Skeletal muscle tissue (tissue), 4 donors: ENCODE results near the gene AK3. TPM values are rescaled to one million over a fixed set of nuclear protein-coding genes. Genes with fewer than 3 reads are reported as not detected.
A peak's percentile ranks its signal among the peaks of the same experiment; 100 is the strongest.
"Not testable (repeated sequence)": the region's sequence is repeated elsewhere in the genome, so short reads cannot be mapped to it uniquely, and the experiment has no call there.

Experiments
- H3K27ac ChIP-seq: one replicate; pipeline ENCODE4 v1.7.0; 2013; ENCODE audit warnings: mild to moderate bottlenecking, low read depth, low read length, inconsistent platforms
- H3K27me3 ChIP-seq, 3 donors: one replicate each; pipeline ENCODE4 v1.7.0; 2013; ENCODE audit warnings: low read length in 3 of 3; ENCODE audit not compliant: control insufficient read depth in 3 of 3, insufficient read depth in 3 of 3
- H3K36me3 ChIP-seq, 3 donors: one replicate each; pipeline ENCODE4 v1.7.0; 2013; ENCODE audit warnings: low read length in 3 of 3; ENCODE audit not compliant: control insufficient read depth in 3 of 3, insufficient read depth in 3 of 3
- H3K4me1 ChIP-seq, 3 donors: one replicate each; pipeline ENCODE4 v1.7.0; 2013; ENCODE audit warnings: low read length in 3 of 3, mild to moderate bottlenecking in 3 of 3; ENCODE audit not compliant: control insufficient read depth in 3 of 3, insufficient read depth in 3 of 3
- H3K4me3 ChIP-seq, 3 donors: one replicate each; pipeline ENCODE4 v1.7.0; 2013; ENCODE audit warnings: low read length in 3 of 3
- H3K9ac ChIP-seq, 3 donors: one replicate each; pipeline ENCODE4 v1.7.0; 2013; ENCODE audit warnings: low read length in 3 of 3, mild to moderate bottlenecking in 3 of 3, moderate library complexity in 2 of 3, low read depth in 1 of 3
- H3K9me3 ChIP-seq, 3 donors: one replicate each; pipeline ENCODE4 v1.7.0; 2013; ENCODE audit warnings: low read length in 3 of 3; ENCODE audit not compliant: control insufficient read depth in 3 of 3
- total RNA-seq: library from RNA; depleted of rRNA; stranded (reverse); fragments of >200 nt; gene quantifications from one replicate; pipeline ENCODE4 v1.2.3, GENCODE V29; 2014
- donor health status: Osteomylitis.

The AK3 gene
- total RNA-seq, 1 donor from 2014 or later: 18.3 TPM

GRCh38 chr9:4754530-4754929 is 13.5 kb upstream of the AK3 start:
- not testable (repeated sequence) for H3K4me3 ChIP-seq, H3K27ac ChIP-seq, H3K36me3 ChIP-seq, H3K27me3 ChIP-seq, H3K9me3 ChIP-seq, H3K4me1 ChIP-seq, H3K9ac ChIP-seq

GRCh38 chr9:4750023-4750673 is 9.1 kb upstream of the AK3 start:
- Histone ChIP-seq H3K9ac (no peak overlapping the region), H3K4me3 (no peak overlapping the region), H3K4me1 (no peaks in the 10 kb centered on the region), H3K36me3 (no peaks in the 10 kb centered on the region), H3K9me3 (no peaks in the 10 kb centered on the region), H3K27me3 (no peaks in the 10 kb centered on the region), H3K27ac (no peak overlapping the region)

- Histone ChIP-seq H3K4me3 (no peak overlapping the region), H3K27ac (no peak overlapping the region), H3K9ac (no peak overlapping the region), H3K36me3 (no peaks in the 10 kb centered on the region), H3K4me1 (no peaks in the 10 kb centered on the region), H3K9me3 (no peaks in the 10 kb centered on the region), H3K27me3 (no peaks in the 10 kb centered on the region)
Measured at GRCh38 chr9:4748612-4749011, 7.6 kb upstream of the AK3 start.

GRCh38 chr9:4746278-4747030 is 5.5 kb upstream of the AK3 start:
- Histone ChIP-seq H3K36me3 (no peaks in the 10 kb centered on the region), H3K9ac (no peak overlapping the region), H3K4me3 (no peak overlapping the region), H3K9me3 (no peaks in the 10 kb centered on the region), H3K27ac (no peak overlapping the region), H3K4me1 (peaks cover 0 to 6% (median 4%) of the 10 kb centered on the region in 3 donors), H3K27me3 (no peaks in the 10 kb centered on the region)

- Histone ChIP-seq H3K27me3 (no peaks in the 10 kb centered on the region), H3K36me3 (peaks cover 0 to 2% (median 0%) of the 10 kb centered on the region in 3 donors), H3K4me1 (peaks cover 2 to 25% (median 17%) of the 10 kb centered on the region in 3 donors), H3K4me3 (no peak overlapping the region), H3K27ac (no peak overlapping the region), H3K9me3 (no peaks in the 10 kb centered on the region), H3K9ac (no peak overlapping the region)
Measured at GRCh38 chr9:4743131-4743875, 2.3 kb upstream of the AK3 start.

- Histone ChIP-seq H3K27ac (peak overlapping the region; percentile 80), H3K4me3 (peak overlapping the region in 2 of 3 donors; percentile 72 to 92), H3K4me1 (peaks cover 2 to 25% (median 17%) of the 10 kb centered on the region in 3 donors), H3K9ac (peak overlapping the region in 2 of 3 donors; percentile 79 to 81), H3K27me3 (no peaks in the 10 kb centered on the region), H3K9me3 (no peaks in the 10 kb centered on the region), H3K36me3 (peaks cover 0 to 2% (median 0%) of the 10 kb centered on the region in 3 donors)
Measured at GRCh38 chr9:4742246-4742645, 1.2 kb upstream of the AK3 start.

GRCh38 chr9:4741365-4742089 is 525 bp upstream of the AK3 start:
- peak overlapping the region; percentile 72 to 92 (median 88) for H3K4me3 ChIP-seq
- peak overlapping the region; percentile 80 for H3K27ac ChIP-seq
- H3K27me3 ChIP-seq: no peaks in the 10 kb centered on the region
- peaks cover 0 to 2% (median 0%) of the 10 kb centered on the region in 3 donors for H3K36me3 ChIP-seq
- H3K9ac ChIP-seq: peak overlapping the region; percentile 79 to 89 (median 81)
- no peaks in the 10 kb centered on the region for H3K9me3 ChIP-seq
- peaks cover 2 to 25% (median 17%) of the 10 kb centered on the region in 3 donors for H3K4me1 ChIP-seq

- Histone ChIP-seq H3K4me1 (peaks cover 2 to 25% (median 17%) of the 10 kb centered on the region in 3 donors), H3K36me3 (peaks cover 0 to 2% (median 0%) of the 10 kb centered on the region in 3 donors), H3K27me3 (no peaks in the 10 kb centered on the region), H3K9me3 (no peaks in the 10 kb centered on the region), H3K9ac (peak overlapping the region; percentile 81 to 89 (median 87)), H3K27ac (peak overlapping the region; percentile 80), H3K4me3 (peak overlapping the region; percentile 85 to 92 (median 88))
Measured at GRCh38 chr9:4740388-4740637, 689 bp downstream of the AK3 start.

- peaks cover 0 to 2% (median 0%) of the 10 kb centered on the region in 3 donors for H3K36me3 ChIP-seq
- no peaks in the 10 kb centered on the region for H3K9me3 ChIP-seq
- H3K27ac ChIP-seq: peak overlapping the region; percentile 80
- H3K4me1 ChIP-seq: peaks cover 2 to 25% (median 17%) of the 10 kb centered on the region in 3 donors
- no peaks in the 10 kb centered on the region for H3K27me3 ChIP-seq
- H3K9ac ChIP-seq: peak overlapping the region; percentile 81 to 89 (median 87)
- H3K4me3 ChIP-seq: peak overlapping the region; percentile 85 to 92 (median 88)
Measured at GRCh38 chr9:4739587-4740387, 1.2 kb downstream of the AK3 start.
